GM18868 (cell line): ENCODE data around the gene HACD4.
A peak's percentile ranks its signal among the peaks of the same experiment; 100 is the strongest.

ENCODE experiments used
- ATAC-seq: cut with Tn5 transposase; IDR thresholded peaks from one replicate; pipeline ENCODE4 v1.9.1; 2021; ENCODE audit warnings: mild to moderate bottlenecking, moderate library complexity; ENCODE audit not compliant: unreplicated experiment

Gene HACD4, protein sequence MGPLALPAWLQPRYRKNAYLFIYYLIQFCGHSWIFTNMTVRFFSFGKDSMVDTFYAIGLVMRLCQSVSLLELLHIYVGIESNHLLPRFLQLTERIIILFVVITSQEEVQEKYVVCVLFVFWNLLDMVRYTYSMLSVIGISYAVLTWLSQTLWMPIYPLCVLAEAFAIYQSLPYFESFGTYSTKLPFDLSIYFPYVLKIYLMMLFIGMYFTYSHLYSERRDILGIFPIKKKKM

DNA sequence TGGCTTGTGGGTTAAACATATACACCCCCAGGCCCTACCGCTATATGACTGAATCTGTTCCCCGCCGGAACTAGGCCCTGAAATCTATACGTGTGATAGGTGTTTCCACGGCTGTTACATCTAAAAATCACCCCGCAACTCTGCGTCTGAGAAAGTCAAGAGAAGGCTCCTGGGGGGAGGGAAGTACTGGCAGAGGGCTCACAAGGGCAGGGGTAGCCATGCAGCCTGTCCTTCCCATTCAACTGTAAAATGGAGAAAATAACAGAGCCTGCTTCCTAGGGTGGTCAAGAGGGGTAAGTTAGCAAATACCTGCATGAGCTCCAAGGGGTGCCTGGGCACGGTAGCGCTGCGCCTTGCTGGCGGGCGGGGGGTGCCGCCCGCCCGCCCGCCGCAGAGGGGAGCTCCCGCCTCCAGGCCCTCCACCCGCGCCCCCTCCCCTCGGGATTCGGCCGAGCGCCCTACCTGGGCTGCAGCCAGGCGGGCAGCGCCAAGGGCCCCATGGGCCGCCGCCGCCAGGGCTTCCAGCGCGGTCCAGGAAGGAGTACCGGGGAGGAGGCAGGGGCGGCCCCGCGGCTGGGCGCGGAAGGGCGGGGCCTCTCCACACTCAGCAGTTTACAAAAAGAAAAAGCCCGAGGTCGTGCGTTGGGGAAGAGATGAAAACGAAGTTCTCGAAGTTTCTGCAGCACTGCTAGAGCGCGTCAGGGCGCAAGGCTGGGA is at the start of gene HACD4:
HACD4 (minus strand) TSS at position 550 of the 717 bp plus-strand sequence; CDS start at position 500, 50 bp downstream.
- peak; percentile 65 for ATAC-seq

DNA sequence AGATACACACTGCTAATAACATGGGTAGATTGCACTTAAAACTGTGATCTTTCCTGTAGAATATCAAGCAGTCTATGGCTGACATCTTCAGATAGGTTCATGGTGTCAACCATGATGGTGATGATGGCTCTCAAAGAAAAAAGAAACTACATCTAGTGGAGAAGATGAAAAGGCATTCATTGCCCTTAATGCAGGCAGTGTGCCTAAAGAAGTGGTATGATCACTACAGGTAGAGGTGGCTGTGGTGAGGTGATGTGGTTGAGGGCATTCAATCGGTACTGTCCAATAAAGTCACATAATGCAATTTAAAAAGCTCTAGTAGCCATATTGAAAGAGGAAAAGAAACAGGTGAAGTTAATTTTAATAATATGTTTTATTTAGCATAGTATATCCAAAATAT is 49.4 kb upstream of the HACD4 start:
- ATAC-seq, result no peak

DNA sequence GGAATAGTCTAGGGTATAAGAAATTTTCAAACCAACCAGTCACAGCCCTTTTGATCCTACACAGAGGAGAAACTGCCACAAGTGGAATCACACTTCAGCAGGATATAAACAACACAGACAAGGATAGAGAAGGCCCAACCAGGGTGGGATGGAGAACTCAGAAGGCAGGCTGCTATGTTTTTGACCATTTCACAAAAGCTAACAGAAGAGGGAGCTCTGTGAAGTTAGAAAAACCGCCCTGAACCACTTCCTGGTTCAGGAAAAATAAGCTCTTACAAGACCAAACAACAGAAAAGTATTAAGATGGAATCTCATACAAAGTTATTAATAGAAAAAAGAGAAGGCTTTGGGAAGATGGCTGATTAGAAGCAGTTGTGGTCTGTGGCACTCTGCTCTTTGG is 47.3 kb upstream of the HACD4 start:
- ATAC-seq, result no peak

DNA sequence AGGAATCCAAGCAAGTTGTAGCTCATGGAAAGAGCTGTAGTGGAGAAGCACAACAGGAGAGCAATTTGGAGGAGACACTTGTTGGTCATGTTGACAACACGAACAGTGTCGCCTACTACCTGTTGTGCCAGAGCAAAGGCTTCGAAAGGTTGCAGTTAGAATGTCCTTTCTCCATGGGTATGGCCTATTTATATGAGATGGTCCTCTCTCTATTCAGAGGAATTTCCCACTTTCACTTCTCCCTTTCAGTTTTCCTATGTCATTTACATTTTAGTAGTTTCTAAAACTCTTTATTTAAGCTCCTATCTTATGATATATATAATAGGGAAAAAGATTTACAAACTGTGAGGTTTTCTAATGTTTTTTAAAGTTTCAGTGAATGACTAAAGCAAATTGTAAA is 46.3 kb upstream of the HACD4 start, which contains the start of gene IFNB1:
IFNB1 (minus strand) TSS at position 162 of the 400 bp plus-strand sequence; CDS start at position 89, 73 bp downstream.
- no peak for ATAC-seq

DNA sequence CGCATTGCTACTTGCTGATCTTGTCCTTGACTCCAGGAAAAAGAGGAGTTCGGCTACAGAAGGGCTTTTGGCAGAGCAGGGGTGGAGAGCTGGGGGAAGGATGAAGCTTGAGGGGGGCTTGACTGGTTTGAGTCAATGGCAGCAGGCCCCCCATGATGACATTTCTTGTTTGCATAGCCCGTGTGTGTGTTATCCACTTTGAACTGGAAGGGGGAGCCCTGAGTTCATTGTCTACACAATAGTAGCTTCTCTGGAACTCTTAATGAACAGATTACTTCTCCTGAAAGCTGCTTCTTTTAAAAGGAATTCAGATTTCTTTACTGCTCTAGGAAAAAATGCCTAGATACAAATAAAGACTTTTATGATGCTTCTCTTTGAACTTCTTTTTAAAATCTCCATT is 44.0 kb upstream of the HACD4 start:
- no peak for ATAC-seq

DNA sequence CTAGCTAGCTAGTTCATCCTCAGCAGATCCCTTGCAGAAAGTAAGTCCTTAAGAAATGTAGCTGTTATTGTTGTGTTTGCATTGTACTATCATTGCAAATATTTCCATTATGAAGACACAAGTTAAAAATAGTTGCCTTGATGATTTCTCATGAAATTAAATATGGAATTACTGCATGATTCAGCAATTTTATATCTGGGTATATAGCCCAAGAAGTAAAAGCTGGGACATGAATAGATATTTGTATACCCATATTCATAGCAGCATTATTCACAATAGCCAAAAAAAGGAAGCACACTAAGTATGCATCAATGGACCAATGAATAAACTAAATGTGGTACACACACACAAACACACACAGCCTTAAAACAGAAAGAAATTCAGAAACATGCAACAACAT is 39.5 kb upstream of the HACD4 start:
- no peak for ATAC-seq

DNA sequence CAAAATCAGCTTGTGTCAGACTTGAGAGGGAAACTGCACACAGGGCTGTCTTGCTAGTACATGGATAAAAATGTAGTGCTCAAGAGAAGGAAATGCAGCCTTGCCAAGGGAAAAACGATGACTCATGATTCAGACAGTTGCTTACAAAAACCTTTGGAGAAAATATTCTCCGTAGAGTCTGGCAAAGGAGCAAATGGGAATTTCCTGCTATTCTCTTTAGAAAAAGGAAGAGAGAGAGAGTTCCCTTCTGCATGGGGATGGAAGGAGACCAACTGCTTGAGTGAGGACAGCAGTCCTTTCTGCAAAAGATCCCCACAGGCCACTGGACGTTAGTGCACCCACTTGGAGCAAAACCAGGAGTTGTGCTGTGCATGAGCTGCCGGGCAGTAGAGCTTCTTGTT is 38.7 kb upstream of the HACD4 start:
- ATAC-seq, result peak; percentile 46

DNA sequence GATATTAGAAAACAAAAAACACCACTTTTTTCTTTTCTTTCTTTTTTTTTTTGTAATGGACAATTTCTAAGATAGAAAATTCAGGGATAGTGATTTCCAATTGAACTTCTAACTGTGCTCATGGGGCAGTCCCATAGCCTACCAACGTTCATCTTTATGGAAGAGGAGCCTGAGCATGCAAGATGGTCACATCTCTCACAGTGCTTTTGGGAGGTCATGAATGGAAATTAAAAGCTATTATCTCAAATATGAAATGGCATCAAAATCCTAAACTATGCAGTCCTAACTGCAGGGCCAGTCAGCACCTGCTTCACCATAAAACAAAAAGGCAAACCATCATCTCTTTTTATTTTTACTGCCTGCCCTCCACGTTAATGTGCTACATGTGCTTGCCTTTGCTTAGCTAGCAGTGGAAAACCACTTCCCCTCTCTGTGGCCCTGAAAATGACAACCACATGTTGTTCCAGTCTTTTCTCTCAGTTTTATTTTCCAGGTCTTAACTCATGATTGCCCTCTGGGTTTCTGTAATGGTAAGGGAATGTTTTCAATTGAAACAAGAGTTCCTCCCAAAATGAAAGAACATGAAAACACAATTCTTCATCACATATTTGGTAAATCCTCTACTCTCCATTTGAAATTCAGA is 29.6 kb upstream of the HACD4 start:
- peak; percentile 56 for ATAC-seq

DNA sequence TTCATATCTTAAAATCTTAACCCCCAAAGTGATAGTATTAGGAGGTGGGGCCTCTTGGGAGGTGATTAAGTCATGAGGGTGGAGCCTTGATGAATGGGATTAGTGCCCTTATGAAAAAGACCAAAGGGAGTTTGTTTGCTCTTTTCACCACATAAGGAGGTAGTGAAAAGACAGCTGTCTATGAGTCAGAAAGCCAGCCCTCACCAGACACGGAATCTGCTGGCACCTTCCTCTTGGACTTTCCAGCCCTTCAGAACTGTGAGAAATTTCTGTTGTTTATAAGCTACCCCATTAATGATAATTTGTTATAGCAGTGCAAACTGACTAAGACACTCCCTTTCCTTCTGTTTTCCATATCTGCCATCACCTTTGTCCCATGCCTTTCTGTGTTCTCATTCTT is 25.5 kb upstream of the HACD4 start:
- ATAC-seq, result no peak

DNA sequence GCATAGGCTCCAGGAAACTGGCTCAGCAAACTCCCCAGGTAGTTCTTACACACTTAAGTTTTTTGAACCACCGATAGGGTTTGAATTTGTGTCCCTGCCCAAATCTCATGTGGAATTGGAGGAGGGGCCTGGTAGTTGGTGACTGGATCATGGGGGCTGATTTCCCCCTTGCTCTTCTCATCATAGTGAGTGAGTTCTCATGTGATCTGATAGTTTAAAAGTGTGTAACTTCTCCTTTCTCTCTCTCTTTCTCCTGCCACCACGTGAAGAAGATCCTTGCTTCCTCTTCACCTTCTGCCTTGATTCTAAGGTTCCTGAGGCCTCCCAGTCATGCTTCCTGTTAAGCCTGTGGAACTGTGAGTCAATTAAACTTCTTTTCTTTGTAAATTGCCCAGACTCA is 22.4 kb upstream of the HACD4 start:
- ATAC-seq, result no peak

DNA sequence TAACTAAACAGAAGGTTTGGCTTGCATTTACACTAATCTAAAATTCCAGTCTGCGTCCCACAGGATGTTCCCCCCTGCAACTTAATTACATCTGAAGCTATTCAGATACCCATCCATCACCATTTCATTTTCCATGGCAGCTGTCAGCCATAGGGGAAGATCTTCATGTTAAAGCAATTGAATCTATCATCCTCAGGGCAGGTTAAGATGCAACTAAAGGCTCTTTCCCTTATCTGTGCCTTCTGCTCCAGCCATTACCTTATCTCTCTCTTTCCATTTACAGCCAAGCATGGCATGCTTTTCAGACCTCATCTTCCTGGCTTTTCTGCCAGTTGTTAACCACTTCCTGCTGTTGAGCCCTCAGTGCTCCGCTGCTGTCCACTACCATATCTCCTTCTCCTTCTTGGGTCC is 15.8 kb upstream of the HACD4 start:
- no peak for ATAC-seq

DNA sequence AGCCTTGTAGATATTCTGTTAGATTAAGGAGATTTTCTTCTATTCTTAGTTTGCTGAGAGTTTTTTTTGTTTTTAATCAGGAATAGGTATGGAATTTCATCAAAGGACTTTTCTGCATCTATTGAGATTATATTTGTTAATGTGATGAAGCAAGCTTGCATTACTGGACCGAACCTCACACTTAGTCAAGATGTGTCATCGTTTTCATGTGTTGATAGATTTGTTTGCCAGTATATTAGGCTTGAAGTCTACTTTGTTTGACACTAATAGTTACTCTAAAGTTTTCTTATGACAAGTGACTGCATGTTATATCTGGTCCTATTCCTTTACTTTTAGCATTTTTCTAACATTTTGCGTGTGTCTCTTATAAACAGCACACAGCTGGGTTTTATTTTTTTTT is 12.4 kb upstream of the HACD4 start:
- no peak for ATAC-seq

DNA sequence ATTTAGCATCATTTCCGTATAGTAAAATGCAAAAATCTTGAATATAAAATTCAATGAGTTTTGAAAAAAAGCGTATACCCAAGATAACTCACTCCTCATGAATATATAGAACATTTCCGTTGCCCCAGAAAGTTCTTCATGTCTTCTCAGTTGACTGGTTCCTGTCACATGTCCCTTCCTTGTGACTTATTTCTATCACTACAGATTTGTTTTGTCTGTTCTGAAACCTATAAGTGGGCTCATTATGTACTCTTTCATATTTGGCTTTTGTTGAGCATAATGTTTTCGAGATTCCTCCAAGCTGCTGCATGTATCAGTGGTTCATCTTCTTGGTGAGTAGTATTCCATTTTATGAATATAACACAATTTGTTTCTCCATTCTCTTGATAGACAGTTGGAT is 11.0 kb upstream of the HACD4 start:
- ATAC-seq, result no peak

DNA sequence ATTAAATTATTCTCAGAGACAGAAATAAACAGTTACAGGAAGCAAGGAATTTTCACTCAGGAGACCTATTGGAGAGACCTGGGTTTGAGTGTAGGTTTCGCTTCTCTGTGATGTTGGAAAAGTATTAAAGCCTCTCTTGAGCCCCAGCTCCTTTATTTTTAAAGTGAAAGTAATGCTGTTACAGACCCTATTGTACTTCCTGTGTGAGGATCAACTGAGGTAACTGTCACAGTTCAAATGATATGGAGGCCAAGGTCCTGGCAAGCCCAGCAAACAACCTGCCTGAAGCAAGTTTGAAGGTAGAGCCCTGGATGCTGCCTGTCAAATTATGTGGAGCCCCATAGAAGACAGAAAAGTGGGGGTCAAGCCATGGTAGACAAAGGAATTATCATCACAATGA is 7.9 kb upstream of the HACD4 start:
- no peak for ATAC-seq

DNA sequence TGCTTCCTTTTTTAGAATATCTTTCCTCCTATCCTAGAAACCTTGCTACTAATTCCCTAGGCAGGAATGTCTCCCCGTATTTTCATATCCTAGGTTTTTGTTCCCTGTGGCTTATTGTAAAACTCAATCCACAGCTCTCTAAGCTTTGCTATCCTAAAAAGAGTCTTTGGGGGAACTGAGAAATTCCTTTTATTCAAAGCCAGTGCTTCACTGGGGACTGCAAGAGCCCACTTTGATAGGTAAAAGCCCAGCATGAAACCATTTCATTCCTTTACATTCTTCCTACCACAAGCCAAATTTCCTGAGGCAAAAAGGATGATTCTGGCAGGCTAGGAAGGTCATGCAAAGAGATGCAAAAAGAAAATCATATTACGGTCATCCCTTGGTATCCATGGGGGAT is 5.8 kb upstream of the HACD4 start:
- ATAC-seq, result no peak

DNA sequence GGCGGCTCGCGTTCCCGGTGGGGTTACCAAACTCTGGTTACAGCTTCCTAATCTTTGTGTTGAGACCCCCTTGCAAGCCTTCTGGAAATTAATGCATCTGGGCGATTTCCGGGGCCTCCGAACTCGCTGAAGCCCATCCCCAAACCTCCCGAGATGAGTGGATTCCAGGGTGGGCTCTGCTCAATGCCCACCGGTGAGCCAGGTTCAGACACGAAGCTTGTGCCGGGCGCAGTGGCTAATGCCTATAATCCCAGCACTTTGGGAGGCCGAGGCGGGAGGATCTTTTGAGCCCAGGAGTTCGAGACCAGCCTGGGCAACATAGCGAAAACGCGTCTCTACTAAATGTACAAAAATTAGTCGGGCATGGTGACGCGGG is 356 bp upstream of the HACD4 start:
- no peak for ATAC-seq

DNA sequence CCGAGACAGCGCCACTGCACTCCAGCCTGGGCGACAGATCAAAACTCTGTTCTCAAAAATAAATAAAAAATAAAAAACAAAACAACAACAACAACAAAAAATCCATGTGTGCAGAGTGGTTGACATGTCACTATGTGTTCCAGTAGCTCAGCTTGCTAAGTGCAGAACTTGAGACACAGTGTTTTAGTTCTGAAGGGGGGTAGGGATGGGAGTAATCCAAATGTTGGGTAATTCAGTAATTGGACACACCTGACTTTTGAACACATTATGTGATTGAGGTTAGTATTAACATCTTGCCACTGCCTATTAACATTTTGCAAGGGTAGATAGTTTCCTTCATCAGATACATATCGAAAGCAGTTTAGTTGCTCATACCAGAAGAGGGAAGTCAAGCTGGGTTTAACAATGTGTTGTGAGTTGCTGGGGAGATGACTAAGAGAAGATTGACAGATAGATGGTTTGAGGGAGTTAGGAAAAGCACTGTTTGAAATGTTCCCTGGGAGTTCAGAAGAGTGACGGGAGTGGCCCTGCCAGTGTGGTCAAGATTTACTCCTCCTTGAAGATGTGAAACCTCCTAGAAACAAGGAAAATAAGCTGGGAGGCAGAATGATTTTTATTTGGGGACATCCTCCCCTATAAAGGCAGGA is 928 bp downstream of the HACD4 start:
- ATAC-seq, result peak; percentile 86

DNA sequence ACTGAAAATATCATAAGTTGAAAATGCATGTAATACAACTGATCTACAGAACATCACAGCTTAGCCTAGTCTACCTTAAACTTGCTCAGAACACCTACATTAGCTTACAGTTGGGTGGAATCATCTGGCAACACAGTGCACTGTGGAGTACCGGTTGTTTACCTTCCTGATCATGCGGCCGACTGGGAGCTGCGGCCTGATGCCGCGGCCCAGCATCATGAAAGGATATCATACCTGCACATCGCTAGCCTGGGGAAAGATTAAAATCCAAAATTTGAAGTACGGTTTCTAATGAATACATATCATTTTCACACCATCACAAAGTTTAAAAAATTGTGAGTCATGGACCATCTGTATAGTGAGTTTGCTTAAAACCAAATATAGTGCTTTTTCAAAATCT is 1.8 kb downstream of the HACD4 start:
- no peak for ATAC-seq

DNA sequence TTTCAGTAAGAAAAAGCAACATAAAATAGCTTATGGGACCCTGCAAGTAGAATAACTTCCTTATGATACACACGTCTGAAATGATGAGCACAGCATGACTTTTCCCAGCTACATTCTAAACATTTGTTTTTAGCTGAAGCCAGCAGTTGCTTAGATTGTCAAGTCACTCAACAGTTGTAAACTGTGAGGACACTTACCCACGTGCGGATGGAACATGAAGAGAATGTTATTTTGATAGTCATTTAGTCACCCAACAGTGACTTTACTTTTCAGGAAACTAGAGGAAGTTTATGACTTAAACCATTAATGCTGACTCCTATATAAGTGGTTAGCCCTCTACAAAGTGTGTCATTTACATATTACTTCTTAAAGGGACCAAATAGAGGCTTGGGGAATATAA is 3.0 kb downstream of the HACD4 start:
- ATAC-seq, result no peak

DNA sequence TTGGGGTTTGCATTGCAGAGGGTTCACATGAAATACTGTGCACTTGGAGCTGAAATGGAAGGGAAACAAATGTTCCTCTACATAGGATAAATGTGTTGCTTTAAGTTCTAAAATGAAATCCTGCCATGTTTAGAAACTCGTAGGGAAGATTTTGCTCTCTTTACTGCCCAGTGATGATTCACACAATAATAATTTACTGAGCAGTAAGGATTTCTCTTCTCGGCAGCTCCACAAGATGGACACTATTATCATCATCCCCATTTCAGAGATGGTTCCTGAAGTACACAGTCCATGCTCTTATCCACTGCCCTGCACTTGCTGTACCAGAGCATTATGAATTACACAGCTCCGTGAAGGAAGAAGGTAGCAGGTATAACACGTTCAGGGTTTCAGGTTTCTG is 4.1 kb downstream of the HACD4 start:
- ATAC-seq, result no peak

DNA sequence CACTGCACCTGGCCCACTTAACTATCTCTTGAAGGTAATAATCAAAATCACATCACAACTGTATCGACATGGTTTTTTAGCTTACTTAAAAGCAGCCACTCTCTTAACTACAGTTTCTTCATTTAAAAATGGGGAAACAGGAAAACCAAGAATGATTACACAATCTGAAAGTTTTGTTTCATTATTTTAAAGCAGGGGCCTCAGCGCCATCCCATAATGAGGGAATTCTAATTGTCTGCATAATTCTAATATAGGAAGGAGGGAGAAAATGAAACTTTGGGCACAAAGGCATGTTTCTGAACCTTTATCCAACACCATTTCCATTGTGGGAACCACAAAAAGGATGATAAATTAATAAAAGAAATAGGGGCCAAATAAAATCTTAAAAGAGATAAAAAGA is 7.6 kb downstream of the HACD4 start:
- ATAC-seq, result no peak

DNA sequence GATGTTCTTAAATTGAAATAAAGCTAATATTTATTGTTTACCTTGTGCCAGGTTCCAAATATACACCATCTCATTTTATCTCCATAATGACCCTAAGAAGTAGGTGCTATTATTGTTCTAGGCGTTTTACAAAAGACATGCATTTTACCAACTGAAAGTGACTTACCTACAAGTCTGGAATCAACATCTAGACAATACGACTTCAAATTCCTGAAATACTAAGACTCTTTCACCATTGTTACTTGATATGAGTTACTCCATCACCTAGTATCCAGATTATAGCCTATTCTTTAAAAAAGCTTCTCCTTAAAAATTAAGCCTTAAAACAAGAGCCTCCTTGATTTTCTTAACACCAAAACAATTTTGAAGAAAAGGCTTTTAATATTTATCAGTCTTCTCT is 13.3 kb downstream of the HACD4 start:
- ATAC-seq, result no peak
